ENCODE data around the gene LAIR1. TPM values are rescaled to one million over a fixed set of nuclear protein-coding genes. Genes with fewer than 3 reads are reported as not detected.

LAIR1 gene
- total RNA-seq, 1 donor from 2014 or later: not detected

DNA sequence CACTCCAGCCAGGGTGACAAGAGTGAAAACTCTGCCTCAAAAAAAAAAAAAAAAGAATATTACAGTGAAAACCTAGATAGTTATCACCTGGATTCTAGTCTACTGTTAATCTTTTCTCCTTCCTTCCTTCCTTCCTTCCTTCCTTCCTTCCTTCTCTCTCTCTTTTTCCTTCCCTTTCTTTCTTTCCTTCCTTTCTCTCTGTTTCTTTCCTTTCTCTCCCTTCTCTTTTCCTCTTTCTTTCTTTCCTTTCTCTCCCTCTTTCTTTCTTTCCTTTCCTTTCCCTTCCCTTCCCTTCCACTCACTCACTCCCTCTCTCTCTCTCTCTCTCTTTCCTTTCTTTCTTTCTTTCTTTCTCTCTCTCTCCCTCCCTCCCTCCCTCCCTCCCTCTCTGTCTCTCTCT, 40.9 kb upstream of the LAIR1 start:
- Mint-ChIP-seq H3K27ac (no peak overlapping the region), H3K4me3 (no peak overlapping the region), H3K4me1 (peaks cover 7% of the 10 kb centered on the region), H3K9me3 (peaks cover 7% of the 10 kb centered on the region), H3K36me3 (no peaks in the 10 kb centered on the region), H3K27me3 (ENCODE audit: insufficient read depth, low read depth) (peaks cover 10% of the 10 kb centered on the region)
- DNase-seq (ENCODE audit: low spot score): no peak
- Histone ChIP-seq H3F3A (ENCODE audit: low read depth) (no peaks in the 10 kb centered on the region), H3K4me2 (no peak overlapping the region), H3K4me3 (no peak overlapping the region), H3K9me3 (ENCODE audit: low read depth) (no peaks in the 10 kb centered on the region), H2AFZ (replicated peaks) (no peak overlapping the region), H3K36me3 (no peaks in the 10 kb centered on the region), H4K20me1 (ENCODE audit: low read depth) (no peaks in the 10 kb centered on the region), H3K27ac (no peak overlapping the region), H3K27me3 (no peaks in the 10 kb centered on the region), H3K9ac (no peak overlapping the region), H3K4me1 (peaks cover 2% of the 10 kb centered on the region), H3K79me2 (ENCODE audit: low read depth) (no peaks in the 10 kb centered on the region)
- TF ChIP-seq EZH2 (IDR thresholded peaks at IDR 0.05) (no peak), EZH2phosphoT487 (IDR thresholded peaks at IDR 0.05) (no peak)
- TF ChIP-seq, protein P1, sequence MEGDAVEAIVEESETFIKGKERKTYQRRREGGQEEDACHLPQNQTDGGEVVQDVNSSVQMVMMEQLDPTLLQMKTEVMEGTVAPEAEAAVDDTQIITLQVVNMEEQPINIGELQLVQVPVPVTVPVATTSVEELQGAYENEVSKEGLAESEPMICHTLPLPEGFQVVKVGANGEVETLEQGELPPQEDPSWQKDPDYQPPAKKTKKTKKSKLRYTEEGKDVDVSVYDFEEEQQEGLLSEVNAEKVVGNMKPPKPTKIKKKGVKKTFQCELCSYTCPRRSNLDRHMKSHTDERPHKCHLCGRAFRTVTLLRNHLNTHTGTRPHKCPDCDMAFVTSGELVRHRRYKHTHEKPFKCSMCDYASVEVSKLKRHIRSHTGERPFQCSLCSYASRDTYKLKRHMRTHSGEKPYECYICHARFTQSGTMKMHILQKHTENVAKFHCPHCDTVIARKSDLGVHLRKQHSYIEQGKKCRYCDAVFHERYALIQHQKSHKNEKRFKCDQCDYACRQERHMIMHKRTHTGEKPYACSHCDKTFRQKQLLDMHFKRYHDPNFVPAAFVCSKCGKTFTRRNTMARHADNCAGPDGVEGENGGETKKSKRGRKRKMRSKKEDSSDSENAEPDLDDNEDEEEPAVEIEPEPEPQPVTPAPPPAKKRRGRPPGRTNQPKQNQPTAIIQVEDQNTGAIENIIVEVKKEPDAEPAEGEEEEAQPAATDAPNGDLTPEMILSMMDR (IDR thresholded peaks at IDR 0.05): no peak

DNA sequence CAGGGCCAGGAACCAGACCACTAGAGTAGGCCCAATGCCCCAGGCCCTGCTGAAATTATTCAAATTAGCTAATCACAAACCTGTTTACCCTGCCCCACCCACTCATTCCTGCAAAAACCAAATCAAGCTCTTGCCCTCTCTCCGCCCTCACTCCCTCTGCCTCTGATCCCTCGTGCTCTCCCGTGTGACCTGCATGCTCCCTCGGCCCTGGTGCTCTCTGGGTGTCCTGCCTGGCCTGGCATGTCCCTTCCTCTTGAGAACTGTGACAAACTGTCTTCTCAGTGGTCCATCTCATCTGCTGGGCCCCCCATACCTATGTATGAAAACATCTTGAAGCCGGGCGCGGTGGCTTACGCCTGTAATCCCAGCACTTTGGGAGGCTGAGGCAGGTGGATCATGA, 38.3 kb upstream of the LAIR1 start:
- Mint-ChIP-seq H3K4me3 (no peak overlapping the region), H3K27me3 (ENCODE audit: insufficient read depth, low read depth) (peaks cover 4% of the 10 kb centered on the region), H3K9me3 (no peaks in the 10 kb centered on the region), H3K27ac (no peak overlapping the region), H3K4me1 (peaks cover 4% of the 10 kb centered on the region), H3K36me3 (no peaks in the 10 kb centered on the region)
- H3K27me3 ChIP-seq: no peaks in the 10 kb centered on the region
- no peaks in the 10 kb centered on the region for H3K9me3 ChIP-seq (ENCODE audit: low read depth)
- DNase-seq (ENCODE audit: low spot score): no peak
- H3K4me1 ChIP-seq: no peaks in the 10 kb centered on the region
- H3K9ac ChIP-seq: no peak overlapping the region
- no peaks in the 10 kb centered on the region for H3F3A ChIP-seq (ENCODE audit: low read depth)
- H3K27ac ChIP-seq: no peak overlapping the region
- no peak overlapping the region for H2AFZ ChIP-seq (replicated peaks)
- no peak overlapping the region for H3K4me3 ChIP-seq
- H3K4me2 ChIP-seq: no peak overlapping the region
- no peaks in the 10 kb centered on the region for H4K20me1 ChIP-seq (ENCODE audit: low read depth)
- H3K79me2 ChIP-seq (ENCODE audit: low read depth): no peaks in the 10 kb centered on the region
- TF ChIP-seq EZH2 (IDR thresholded peaks at IDR 0.05) (no peak), EZH2phosphoT487 (IDR thresholded peaks at IDR 0.05) (no peak)
- TF ChIP-seq, protein P1 (IDR thresholded peaks at IDR 0.05): no peak
- H3K36me3 ChIP-seq: no peaks in the 10 kb centered on the region

DNA sequence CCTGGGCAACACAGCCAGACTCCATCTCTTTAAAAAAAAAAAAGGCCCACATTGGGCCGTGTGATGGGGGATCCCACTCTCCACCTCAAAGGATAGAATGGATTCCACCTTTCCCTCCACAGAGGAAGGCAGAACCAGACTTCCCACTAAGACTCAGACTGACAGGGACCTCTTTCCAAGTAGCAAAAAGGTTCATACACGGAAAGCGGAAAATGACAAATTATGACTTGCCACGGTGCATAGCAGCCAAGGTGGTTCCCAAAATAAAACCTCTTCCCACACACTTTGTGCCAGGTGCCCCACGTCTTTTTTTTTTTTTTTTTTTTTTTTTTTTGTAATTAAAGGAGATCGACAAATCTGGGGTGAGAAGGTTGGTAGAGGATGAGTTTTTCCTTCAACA, 36.2 kb upstream of the LAIR1 start:
- no peak overlapping the region for H3K9ac ChIP-seq
- H3K36me3 ChIP-seq: no peaks in the 10 kb centered on the region
- no peak overlapping the region for H3K4me2 ChIP-seq
- DNase-seq (ENCODE audit: low spot score): no peak
- Mint-ChIP-seq H3K4me1 (peaks cover 4% of the 10 kb centered on the region), H3K27ac (no peak overlapping the region), H3K9me3 (no peaks in the 10 kb centered on the region), H3K36me3 (no peaks in the 10 kb centered on the region), H3K27me3 (ENCODE audit: insufficient read depth, low read depth) (no peaks in the 10 kb centered on the region), H3K4me3 (no peak overlapping the region)
- TF ChIP-seq EZH2phosphoT487 (IDR thresholded peaks at IDR 0.05) (no peak), EZH2 (IDR thresholded peaks at IDR 0.05) (no peak)
- TF ChIP-seq, protein P1 (IDR thresholded peaks at IDR 0.05): no peak
- H3K27me3 ChIP-seq: no peaks in the 10 kb centered on the region
- H3K9me3 ChIP-seq (ENCODE audit: low read depth): no peaks in the 10 kb centered on the region
- no peak overlapping the region for H3K4me3 ChIP-seq
- no peaks in the 10 kb centered on the region for H3F3A ChIP-seq (ENCODE audit: low read depth)
- H4K20me1 ChIP-seq (ENCODE audit: low read depth): no peaks in the 10 kb centered on the region
- H3K79me2 ChIP-seq (ENCODE audit: low read depth): no peaks in the 10 kb centered on the region
- H3K27ac ChIP-seq: no peak overlapping the region
- H3K4me1 ChIP-seq: no peaks in the 10 kb centered on the region
- H2AFZ ChIP-seq (replicated peaks): no peak overlapping the region

Measured in neural progenitor cell (in vitro differentiated cells).